HG03280 (cell line): ENCODE results near the gene CDKN1A.
"Not testable (repeated sequence)": the region's sequence is repeated elsewhere in the genome, so short reads cannot be mapped to it uniquely, and the experiment has no call there.

Experiments
- ATAC-seq: cut with Tn5 transposase; IDR thresholded peaks from one replicate; pipeline ENCODE4 v1.9.1; 2021; ENCODE audit warnings: mild to moderate bottlenecking, moderate library complexity; ENCODE audit not compliant: unreplicated experiment

The CDKN1A gene

GRCh38 chr6:36694616-36695015 is 16.1 kb downstream of the CDKN1A start:
- ATAC-seq: no peak

- no peak for ATAC-seq
These were observed 16.9 kb downstream of the CDKN1A start for GRCh38 chr6:36695414-36695813.

DNA sequence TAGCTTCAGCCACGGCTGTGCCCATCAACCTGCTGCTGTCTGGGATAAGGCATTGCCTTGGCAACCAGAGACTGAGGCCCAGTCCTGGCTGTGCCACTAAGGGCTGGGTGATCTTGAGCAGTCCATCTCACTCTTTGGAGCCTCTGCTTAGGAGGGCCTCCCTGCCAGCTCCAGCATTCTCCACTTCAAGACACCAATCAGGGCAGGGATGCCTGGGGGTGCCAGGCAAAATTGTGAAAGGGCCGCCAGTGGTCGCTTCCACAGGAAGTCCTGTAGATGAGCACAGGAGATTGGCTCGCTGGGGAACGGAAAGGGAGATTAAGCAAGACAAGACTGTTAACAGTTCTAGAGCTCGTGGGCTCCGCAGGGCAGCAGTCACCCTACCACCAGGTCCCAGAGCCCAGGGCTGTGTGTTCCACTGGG is 19.0 kb downstream of the CDKN1A start, which contains the start of gene RAB44:
Gene RAB44 (plus strand): TSS at position 346 of the 423 bp plus-strand sequence. CDS start 6,410 bp downstream, outside the sequence.
- no peak for ATAC-seq

- no peak for ATAC-seq
These were observed 19.7 kb downstream of the CDKN1A start for GRCh38 chr6:36698196-36698595.

DNA sequence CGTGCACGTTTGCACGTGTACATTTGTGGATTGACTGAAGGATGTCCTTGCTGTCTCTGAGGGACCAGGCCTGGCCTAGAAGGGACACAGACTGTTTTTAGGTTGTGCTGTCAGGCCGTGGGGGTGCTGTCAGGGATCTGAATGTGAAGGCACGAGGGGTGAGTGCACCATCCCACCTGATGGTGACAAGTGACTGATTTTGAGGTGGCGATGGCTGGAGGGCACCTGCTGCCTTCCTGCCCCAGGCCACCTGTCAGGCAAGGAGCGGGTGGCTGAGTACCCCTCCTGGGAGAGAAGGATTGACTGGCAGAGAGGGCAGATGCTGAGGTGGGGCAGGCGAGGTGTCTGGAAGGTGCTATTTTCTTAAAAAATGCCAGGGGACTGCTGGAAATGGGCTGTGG is 20.4 kb downstream of the CDKN1A start:
- ATAC-seq: no peak

GRCh38 chr6:36699348-36699747 is 20.8 kb downstream of the CDKN1A start:
- ATAC-seq: no peak

DNA sequence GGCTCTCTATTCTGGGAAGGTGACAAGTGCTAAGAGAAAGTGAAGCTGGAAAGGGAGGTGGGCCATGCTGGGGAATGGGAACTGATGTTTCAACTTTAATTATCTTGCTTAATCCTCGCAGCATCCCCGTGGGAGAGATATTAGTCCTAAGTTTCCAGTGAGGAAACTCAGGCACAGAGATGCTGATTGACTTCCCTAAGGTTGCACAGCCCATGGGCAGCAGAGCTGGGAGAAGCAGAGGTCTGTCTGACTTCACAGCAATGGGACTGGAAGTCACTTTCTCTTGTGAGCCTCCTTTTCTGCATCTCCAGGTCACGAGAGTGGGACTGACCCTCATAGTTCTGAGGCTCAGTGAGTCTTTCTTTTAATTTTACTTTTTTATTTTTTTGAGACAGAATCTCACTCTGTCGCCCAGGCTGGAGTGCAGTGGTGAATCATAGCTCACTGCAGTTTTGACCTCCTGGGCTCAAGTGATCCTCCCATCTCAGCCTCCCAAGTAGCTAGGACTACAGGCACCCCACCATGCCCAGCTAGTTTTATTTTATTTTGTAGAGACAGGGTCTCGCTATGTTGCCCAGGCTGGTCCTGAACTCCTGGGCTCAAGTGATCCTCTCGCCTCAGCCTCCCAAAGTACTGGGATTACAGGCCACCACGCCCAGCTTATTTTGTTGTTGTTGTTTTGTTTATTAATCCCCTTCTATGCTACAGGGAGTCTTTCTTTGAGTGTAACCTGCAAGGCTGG is 21.7 kb downstream of the CDKN1A start:
- ATAC-seq: no peak

GRCh38 chr6:36700831-36701230 is 22.3 kb downstream of the CDKN1A start:
- ATAC-seq: no peak

GRCh38 chr6:36701401-36701991 is 23.0 kb downstream of the CDKN1A start:
- no peak for ATAC-seq

GRCh38 chr6:36702656-36703055 is 24.1 kb downstream of the CDKN1A start:
- ATAC-seq: no peak

- ATAC-seq: no peak
These were observed 24.6 kb downstream of the CDKN1A start for GRCh38 chr6:36703081-36703606.

DNA sequence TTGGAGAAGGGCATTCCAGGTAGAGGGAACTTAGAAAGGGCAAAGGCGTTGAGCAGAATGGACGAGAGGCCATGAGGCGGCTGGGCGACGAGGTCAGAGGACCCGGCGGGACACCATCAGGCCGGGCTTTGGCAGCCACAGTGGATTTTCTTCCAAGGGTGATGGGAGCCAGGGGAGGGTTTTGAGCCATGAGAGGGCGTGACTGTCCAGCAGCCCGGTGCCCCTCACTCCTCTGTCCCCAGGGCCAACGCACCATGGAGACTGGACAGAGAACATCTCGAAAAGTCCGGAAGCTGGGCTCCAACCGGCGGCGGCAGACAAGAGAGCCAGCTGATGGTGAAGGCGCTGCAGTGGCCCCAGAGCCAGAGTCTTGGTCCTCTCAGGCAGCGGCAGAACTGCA is 25.5 kb downstream of the CDKN1A start:
- ATAC-seq: no peak

GRCh38 chr6:36704961-36705577 is 26.6 kb downstream of the CDKN1A start:
- ATAC-seq: not testable (repeated sequence)

- ATAC-seq: no peak
These were observed 27.8 kb downstream of the CDKN1A start for GRCh38 chr6:36706339-36706738.

- ATAC-seq: no peak
These were observed 34.3 kb downstream of the CDKN1A start for GRCh38 chr6:36712816-36713215.

DNA sequence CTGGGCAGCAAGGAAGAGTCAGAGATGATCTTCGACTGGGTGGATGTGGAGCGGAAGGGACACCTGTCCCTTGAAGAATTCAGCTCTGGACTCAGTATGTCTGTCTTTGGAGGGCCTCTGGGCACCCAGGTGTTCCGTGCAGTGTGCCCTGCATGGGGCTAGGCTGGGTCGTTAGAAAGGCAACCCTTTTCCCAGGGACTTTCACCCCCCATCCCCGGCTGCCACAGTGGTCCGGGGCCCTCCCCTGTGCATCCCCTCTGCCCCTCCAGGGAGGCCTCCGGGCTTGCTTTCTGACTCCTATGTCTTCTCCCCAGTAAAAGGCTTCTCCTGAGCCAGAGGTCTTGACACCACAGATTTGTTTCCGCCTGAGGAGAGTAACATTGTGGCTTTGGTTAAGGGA is 35.3 kb downstream of the CDKN1A start:
- ATAC-seq: no peak

DNA sequence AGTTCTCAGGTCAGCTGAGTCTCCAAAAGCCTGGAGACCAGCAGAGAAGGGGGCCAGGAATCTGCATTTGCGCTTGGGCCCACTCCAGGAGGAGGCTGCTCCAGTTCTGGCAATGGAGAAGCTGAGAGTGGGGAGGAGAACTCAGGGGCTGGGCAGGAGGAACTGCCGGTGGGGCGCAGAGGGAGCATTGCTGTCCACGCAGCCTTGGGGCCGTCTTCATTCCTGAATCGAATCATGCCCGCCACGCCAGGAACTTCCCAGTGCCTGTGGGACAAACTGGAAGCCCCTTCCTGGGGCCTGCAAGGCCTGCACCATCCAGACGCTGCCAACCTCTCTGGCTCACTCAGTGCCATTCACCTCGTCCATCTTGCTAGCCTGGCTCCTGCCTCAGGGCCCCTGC is 36.0 kb downstream of the CDKN1A start:
- no peak for ATAC-seq

GRCh38 chr6:36715469-36715868 is 37.0 kb downstream of the CDKN1A start:
- ATAC-seq: no peak

GRCh38 chr6:36716476-36717093 is 38.1 kb downstream of the CDKN1A start:
- no peak for ATAC-seq

- ATAC-seq: no peak
These were observed 38.8 kb downstream of the CDKN1A start for GRCh38 chr6:36717231-36717825.
